HepG2 (cell line): ENCODE results near the gene NME8. TPM values are rescaled to one million over a fixed set of nuclear protein-coding genes. Genes with fewer than 3 reads are reported as not detected.

Source experiments
- HNRNPH1 ChIP-seq: fragments of 200-400 bp; formaldehyde crosslinking; optimal IDR thresholded peaks from 2 replicates; pipeline ENCODE3; 2017; ENCODE audit warnings: mild to moderate bottlenecking, low read depth, low read length
- RCOR2 ChIP-seq: IDR thresholded peaks from 2 replicates; pipeline ENCODE4 v1.6.1; 2016; ENCODE audit warnings: missing biosample characterization, missing genetic modification reagents
- SMAD3 ChIP-seq: sonication (generic); formaldehyde crosslinking; IDR thresholded peaks from 2 replicates; pipeline ENCODE4 v1.4.0; 2020; ENCODE audit warnings: missing genetic modification reagents
- ZKSCAN8 ChIP-seq: IDR thresholded peaks from 2 replicates; pipeline ENCODE4 v1.6.1; 2016; ENCODE audit warnings: borderline replicate concordance, missing genetic modification reagents, missing compliant biosample characterization
- ZNF30 ChIP-seq: sonication (generic); formaldehyde crosslinking; IDR thresholded peaks from 2 replicates; pipeline ENCODE4 v1.5.0; 2020; ENCODE audit warnings: mild to moderate bottlenecking, missing genetic modification reagents
- ZNF33A ChIP-seq: sonication (generic); formaldehyde crosslinking; IDR thresholded peaks from 2 replicates; pipeline ENCODE4 v1.5.1; 2020; ENCODE audit warnings: missing genetic modification reagents, mild to moderate bottlenecking, moderate library complexity, borderline replicate concordance
- ZNF550 ChIP-seq: sonication (generic); formaldehyde crosslinking; IDR thresholded peaks from 2 replicates; pipeline ENCODE4 v1.4.0; 2020; ENCODE audit warnings: mild to moderate bottlenecking, missing genetic modification reagents, borderline replicate concordance
- ZNF577 ChIP-seq: sonication (generic); formaldehyde crosslinking; IDR thresholded peaks from 2 replicates; pipeline ENCODE4 v1.4.0; 2020; ENCODE audit warnings: mild to moderate bottlenecking, low read depth, missing genetic modification reagents, borderline replicate concordance
- ZNF619 ChIP-seq: sonication (generic); formaldehyde crosslinking; IDR thresholded peaks from 2 replicates; pipeline ENCODE4 v1.4.0; 2020; ENCODE audit warnings: mild to moderate bottlenecking, missing genetic modification reagents
- polyA plus RNA-seq, 8 experiments: library from polyadenylated mRNA; depleted of rRNA in 3 of 8; stranded (reverse) in 7 of 8; unstranded in 1 of 8; fragments of >200 nt; fragmentation: Illumina TruSeq in 4 of 8; extraction: Trizol in 4 of 8; gene quantifications; 2 replicates each; pipeline versions ENCODE4 v1.2.1 to v1.2.3, GENCODE V29; 2011 to 2016; ENCODE audit warnings: low read depth in 4 of 8, missing spikeins in 1 of 8, mixed read lengths in 1 of 8; ENCODE audit not compliant: insufficient read depth in 1 of 8
- total RNA-seq, 5 experiments: library from RNA; depleted of rRNA; stranded (reverse); fragments of >200 nt; fragmentation: Illumina TruSeq; extraction: Trizol; gene quantifications; 2 replicates each; pipeline ENCODE4 v1.2.3, GENCODE V29; 2016; ENCODE audit warnings: low read depth in 1 of 5
- TF ChIP-seq, protein P1 (sequence below): sonication (generic); formaldehyde crosslinking; IDR thresholded peaks from 2 replicates; pipeline ENCODE4 v1.4.0; 2020; ENCODE audit warnings: missing genetic modification reagents
- TF ChIP-seq, protein P2 (sequence below): sonication (generic); formaldehyde crosslinking; IDR thresholded peaks from 2 replicates; pipeline ENCODE4 v1.9.0; 2021; ENCODE audit warnings: missing genetic modification reagents, mild to moderate bottlenecking, borderline replicate concordance
- TF ChIP-seq, protein P3 (sequence below): sonication (generic); formaldehyde crosslinking; IDR thresholded peaks from 2 replicates; pipeline ENCODE4 v1.4.0; 2020; ENCODE audit warnings: mild to moderate bottlenecking, low read depth, missing genetic modification reagents
- TF ChIP-seq, protein P4 (sequence below): sonication (generic); formaldehyde crosslinking; IDR thresholded peaks from 2 replicates; pipeline ENCODE4 v1.5.1; 2020; ENCODE audit warnings: mild to moderate bottlenecking, missing genetic modification reagents, borderline replicate concordance
- TF ChIP-seq, protein P5 (sequence below): sonication (generic); formaldehyde crosslinking; IDR thresholded peaks from 2 replicates; pipeline ENCODE4 v1.5.0; 2020; ENCODE audit warnings: mild to moderate bottlenecking, missing genetic modification reagents, borderline replicate concordance

Gene NME8
- total and polyA plus RNA-seq, 2 of the 13 experiments (the other 11 are each of a cell fraction or from before 2014, with no cell fraction given): not detected

DNA sequence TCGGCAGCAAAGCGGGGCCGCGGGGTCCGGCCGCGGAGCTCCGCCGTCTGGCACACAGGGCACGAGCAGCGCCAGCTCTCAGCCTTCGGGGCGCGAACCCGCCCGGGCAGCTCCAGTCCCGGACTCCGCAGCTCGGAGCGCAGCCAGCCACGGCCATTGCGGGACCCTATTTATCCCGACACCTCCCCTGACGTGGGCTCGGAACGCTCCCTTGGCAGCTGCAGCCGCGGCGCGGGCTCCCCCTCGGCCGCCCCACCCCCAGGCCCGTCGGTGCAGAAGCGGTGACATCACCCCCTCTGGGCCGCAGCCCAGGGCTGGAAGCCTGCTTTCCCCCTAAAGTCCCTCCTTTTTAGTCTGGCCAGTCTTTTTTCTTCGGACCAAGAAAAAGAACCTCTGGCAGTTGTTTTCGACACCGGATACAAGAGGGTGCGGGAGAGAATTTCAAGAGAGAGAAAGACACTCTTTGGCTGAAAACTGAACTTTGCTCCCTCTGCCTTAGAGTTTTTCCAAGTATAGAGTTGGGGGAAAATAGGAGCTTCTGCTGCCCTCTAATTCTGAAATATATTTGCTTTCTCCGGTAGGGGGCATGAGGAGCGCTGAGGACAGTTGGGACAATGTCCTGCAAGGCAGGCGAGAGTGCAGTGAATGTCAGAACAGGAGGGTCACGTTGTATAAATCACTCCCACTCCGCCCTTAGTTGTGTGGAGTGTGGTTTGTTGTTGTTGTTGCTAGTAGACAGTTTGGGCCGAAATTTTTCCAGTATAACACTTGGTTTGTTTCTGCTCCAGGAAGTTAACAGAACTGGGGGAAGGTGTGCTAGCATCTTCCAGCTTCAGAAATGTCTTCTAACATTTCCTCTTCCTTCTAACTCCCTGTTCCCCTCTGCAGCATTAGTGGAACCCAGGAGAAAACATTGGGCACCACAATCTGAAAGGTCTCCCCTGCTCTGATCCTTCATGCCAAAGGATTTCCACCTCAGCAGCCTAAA is 68.6 kb downstream of the NME8 start, which contains the start of gene SFRP4 (continued):
- TF ChIP-seq, protein P1, sequence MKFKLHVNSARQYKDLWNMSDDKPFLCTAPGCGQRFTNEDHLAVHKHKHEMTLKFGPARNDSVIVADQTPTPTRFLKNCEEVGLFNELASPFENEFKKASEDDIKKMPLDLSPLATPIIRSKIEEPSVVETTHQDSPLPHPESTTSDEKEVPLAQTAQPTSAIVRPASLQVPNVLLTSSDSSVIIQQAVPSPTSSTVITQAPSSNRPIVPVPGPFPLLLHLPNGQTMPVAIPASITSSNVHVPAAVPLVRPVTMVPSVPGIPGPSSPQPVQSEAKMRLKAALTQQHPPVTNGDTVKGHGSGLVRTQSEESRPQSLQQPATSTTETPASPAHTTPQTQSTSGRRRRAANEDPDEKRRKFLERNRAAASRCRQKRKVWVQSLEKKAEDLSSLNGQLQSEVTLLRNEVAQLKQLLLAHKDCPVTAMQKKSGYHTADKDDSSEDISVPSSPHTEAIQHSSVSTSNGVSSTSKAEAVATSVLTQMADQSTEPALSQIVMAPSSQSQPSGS (CRISPR knock-in tag): peak; percentile 87
- no peak for TF ChIP-seq HNRNPH1
- TF ChIP-seq, protein P2, sequence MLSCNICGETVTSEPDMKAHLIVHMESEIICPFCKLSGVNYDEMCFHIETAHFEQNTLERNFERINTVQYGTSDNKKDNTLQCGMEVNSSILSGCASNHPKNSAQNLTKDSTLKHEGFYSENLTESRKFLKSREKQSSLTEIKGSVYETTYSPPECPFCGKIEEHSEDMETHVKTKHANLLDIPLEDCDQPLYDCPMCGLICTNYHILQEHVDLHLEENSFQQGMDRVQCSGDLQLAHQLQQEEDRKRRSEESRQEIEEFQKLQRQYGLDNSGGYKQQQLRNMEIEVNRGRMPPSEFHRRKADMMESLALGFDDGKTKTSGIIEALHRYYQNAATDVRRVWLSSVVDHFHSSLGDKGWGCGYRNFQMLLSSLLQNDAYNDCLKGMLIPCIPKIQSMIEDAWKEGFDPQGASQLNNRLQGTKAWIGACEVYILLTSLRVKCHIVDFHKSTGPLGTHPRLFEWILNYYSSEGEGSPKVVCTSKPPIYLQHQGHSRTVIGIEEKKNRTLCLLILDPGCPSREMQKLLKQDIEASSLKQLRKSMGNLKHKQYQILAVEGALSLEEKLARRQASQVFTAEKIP (CRISPR knock-in tag): no peak
- TF ChIP-seq, protein P3, sequence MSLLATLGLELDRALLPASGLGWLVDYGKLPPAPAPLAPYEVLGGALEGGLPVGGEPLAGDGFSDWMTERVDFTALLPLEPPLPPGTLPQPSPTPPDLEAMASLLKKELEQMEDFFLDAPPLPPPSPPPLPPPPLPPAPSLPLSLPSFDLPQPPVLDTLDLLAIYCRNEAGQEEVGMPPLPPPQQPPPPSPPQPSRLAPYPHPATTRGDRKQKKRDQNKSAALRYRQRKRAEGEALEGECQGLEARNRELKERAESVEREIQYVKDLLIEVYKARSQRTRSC (CRISPR knock-in tag): no peak
- no peak for TF ChIP-seq ZNF30 (CRISPR knock-in tag)
- no peak for TF ChIP-seq ZNF33A (CRISPR knock-in tag)
- no peak for TF ChIP-seq RCOR2
- TF ChIP-seq ZNF577 (CRISPR knock-in tag): no peak
- TF ChIP-seq SMAD3 (CRISPR knock-in tag): no peak
- TF ChIP-seq ZNF619 (CRISPR knock-in tag): no peak
- TF ChIP-seq, protein P4, sequence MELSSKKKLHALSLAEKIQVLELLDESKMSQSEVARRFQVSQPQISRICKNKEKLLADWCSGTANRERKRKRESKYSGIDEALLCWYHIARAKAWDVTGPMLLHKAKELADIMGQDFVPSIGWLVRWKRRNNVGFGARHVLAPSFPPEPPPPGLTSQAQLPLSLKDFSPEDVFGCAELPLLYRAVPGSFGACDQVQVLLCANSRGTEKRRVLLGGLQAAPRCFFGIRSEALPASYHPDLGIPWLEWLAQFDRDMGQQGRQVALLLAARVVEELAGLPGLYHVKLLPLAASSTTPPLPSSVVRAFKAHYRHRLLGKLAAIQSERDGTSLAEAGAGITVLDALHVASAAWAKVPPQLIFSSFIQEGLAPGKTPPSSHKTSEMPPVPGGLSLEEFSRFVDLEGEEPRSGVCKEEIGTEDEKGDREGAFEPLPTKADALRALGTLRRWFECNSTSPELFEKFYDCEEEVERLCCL (CRISPR knock-in tag): no peak
- TF ChIP-seq, protein P5, sequence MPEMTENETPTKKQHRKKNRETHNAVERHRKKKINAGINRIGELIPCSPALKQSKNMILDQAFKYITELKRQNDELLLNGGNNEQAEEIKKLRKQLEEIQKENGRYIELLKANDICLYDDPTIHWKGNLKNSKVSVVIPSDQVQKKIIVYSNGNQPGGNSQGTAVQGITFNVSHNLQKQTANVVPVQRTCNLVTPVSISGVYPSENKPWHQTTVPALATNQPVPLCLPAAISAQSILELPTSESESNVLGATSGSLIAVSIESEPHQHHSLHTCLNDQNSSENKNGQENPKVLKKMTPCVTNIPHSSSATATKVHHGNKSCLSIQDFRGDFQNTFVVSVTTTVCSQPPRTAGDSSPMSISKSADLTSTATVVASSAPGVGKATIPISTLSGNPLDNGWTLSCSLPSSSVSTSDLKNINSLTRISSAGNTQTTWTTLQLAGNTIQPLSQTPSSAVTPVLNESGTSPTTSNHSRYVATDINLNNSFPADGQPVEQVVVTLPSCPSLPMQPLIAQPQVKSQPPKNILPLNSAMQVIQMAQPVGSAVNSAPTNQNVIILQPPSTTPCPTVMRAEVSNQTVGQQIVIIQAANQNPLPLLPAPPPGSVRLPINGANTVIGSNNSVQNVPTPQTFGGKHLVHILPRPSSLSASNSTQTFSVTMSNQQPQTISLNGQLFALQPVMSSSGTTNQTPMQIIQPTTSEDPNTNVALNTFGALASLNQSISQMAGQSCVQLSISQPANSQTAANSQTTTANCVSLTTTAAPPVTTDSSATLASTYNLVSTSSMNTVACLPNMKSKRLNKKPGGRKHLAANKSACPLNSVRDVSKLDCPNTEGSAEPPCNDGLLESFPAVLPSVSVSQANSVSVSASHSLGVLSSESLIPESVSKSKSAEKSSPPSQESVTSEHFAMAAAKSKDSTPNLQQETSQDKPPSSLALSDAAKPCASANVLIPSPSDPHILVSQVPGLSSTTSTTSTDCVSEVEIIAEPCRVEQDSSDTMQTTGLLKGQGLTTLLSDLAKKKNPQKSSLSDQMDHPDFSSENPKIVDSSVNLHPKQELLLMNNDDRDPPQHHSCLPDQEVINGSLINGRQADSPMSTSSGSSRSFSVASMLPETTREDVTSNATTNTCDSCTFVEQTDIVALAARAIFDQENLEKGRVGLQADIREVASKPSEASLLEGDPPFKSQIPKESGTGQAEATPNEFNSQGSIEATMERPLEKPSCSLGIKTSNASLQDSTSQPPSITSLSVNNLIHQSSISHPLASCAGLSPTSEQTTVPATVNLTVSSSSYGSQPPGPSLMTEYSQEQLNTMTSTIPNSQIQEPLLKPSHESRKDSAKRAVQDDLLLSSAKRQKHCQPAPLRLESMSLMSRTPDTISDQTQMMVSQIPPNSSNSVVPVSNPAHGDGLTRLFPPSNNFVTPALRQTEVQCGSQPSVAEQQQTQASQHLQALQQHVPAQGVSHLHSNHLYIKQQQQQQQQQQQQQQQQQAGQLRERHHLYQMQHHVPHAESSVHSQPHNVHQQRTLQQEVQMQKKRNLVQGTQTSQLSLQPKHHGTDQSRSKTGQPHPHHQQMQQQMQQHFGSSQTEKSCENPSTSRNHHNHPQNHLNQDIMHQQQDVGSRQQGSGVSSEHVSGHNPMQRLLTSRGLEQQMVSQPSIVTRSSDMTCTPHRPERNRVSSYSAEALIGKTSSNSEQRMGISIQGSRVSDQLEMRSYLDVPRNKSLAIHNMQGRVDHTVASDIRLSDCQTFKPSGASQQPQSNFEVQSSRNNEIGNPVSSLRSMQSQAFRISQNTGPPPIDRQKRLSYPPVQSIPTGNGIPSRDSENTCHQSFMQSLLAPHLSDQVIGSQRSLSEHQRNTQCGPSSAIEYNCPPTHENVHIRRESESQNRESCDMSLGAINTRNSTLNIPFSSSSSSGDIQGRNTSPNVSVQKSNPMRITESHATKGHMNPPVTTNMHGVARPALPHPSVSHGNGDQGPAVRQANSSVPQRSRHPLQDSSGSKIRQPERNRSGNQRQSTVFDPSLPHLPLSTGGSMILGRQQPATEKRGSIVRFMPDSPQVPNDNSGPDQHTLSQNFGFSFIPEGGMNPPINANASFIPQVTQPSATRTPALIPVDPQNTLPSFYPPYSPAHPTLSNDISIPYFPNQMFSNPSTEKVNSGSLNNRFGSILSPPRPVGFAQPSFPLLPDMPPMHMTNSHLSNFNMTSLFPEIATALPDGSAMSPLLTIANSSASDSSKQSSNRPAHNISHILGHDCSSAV (CRISPR knock-in tag): no peak
- TF ChIP-seq ZNF550 (CRISPR knock-in tag): no peak
- no peak for TF ChIP-seq ZKSCAN8 (CRISPR knock-in tag)
